ENCODE data around the gene OFD1.

OFD1 gene

GRCh38 chrX:13752646-13753045, 18.1 kb downstream of the OFD1 start:
- no peak for DNase-seq (ENCODE audit: low read depth, low spot score)

- no peak for DNase-seq (ENCODE audit: low read depth, low spot score)
These were observed 20.2 kb downstream of the OFD1 start for GRCh38 chrX:13754765-13755164.

DNA sequence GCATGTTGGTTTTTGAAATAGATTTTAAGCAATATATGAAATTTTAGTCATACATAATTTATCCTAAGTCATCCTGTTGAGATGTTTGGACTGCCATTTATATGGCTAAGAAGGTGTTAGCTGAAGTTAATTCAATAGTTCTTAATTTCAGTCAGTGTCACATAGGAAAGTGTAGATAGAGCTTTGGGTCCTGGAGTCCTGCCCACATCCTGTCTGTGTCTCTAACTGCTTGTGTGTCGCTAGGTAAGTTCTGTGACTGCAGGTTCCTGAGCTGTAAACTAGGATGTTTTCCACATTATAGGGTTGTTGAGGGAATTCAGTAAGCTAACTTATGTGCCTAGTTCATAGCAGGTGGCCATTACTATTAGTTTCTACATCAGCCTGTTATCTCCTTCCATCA, 20.7 kb downstream of the OFD1 start:
- no peak for DNase-seq (ENCODE audit: low read depth, low spot score)

DNA sequence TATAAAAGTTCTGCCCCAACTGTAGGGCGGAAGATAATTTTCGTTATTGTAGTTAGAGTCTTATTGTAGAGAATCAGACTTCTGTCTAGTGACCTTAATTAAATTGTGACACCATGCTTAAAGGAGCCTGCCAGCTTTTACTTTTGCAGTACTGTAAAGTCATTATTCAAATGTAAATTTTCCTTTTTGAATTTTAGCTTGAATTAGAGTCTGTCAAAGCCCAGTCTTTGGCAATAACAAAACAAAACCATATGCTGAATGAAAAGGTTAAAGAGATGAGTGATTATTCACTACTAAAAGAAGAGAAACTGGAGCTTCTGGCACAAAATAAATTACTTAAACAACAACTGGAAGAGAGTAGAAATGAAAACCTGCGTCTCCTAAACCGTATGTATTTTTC, 21.8 kb downstream of the OFD1 start:
- DNase-seq (ENCODE audit: low read depth, low spot score), result no peak

DNA sequence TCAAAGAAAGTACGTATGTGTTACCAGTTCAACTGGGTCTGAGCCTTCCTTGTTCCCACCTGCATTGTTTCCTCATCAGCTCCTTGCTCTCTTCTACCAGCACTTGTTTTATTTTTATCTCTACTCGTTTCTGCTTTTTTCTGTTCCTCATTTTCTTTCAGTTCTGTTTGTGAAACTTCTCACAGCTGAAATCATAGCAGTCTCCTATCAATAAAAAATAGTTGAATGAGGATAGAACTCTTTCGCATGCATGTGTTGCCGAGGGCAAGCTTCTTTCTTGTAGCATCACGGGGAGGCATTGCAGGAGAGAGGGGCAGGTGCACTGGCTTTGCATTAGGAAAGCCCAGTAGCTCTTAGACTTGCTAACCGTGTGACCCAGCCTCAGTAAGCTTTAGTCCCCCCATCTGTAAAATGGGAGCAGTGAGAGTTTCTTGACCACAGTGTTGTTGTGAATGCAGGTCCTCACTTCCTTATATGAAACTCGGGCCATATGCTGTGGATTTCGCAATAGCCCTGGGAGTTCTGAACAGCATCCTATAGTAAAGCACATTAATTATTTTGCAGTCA, 24.7 kb downstream of the OFD1 start:
- no peak for DNase-seq (ENCODE audit: low read depth, low spot score)

DNA sequence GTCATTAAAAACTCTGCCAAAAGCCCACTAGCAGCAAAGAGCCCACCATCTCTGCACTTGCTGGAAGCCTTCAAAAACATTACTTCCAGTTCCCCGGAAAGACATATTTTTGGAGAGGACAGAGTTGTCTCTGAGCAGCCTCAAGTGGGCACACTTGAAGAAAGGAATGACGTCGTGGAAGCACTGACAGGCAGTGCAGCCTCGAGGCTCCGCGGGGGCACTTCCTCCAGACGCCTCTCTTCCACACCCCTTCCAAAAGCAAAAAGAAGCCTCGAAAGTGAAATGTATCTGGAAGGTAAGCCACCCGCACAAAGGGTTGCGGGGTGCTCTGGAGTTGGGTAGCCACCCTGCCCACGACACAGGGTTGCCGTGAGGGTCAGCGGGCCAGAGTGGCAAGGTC, 25.9 kb downstream of the OFD1 start:
- DNase-seq (ENCODE audit: low read depth, low spot score), result no peak

DNA sequence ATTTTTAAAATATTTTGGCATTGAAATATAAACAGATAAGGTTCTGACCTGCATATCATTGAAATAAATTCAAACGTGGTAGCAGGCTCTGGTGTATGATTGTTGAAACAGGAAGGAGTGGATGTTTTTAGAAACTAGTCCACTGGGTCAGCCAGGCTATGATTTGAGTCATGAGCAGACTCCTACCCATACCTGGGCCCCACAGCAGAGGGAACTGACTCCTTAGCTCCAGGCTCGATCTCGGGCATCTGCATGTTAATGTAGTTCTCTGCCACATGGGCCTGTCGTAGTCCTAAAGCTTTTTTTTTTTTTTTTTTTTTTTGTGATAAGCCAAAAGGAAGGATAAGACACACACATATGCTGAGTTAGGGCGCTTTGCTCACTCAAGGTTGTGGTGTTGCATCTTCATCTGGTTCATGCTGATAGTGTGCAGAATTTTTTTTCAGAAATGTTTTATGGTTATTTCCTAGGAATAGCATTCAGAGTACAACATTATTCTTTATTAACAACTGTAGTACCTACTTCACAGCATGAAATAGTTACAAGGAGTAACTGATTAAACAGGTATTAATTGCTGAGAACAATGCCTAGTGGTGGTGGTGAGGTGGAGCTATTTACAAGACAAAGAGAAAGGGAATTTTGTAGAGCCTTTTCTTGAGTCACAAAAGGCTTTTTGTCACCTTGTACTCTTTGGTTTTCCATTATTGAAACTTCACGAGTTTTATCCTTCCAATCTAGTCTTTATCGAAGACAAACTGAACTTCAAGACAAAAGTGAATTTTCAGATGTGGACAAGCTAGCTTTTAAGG, 27.3 kb downstream of the OFD1 start:
- no peak for DNase-seq (ENCODE audit: low read depth, low spot score)

GRCh38 chrX:13763489-13763888, 28.9 kb downstream of the OFD1 start:
- DNase-seq (ENCODE audit: low read depth, low spot score), result no peak

DNA sequence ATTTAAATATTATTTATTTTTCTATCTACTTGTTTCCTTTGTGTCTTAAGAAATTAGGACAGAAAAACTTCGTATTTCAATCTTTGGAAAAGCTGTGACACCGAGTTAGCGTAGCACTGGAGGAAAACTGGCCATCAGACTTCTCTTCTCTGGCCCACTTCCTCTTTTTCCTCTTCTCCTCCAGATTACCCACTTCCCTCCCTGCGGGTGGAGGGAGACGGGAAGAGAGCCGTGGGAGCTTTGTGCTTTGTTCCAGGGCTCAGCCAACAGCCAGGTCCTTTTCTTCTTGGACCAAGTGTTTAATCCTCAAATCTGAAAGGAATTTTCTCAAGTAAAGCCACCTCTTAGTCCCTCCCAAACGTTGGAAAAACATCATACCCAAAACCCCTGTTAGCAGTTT, 29.7 kb downstream of the OFD1 start:
- no peak for DNase-seq (ENCODE audit: low read depth, low spot score)

GRCh38 chrX:13764765-13765164, 30.2 kb downstream of the OFD1 start:
- DNase-seq (ENCODE audit: low read depth, low spot score), result no peak

DNA sequence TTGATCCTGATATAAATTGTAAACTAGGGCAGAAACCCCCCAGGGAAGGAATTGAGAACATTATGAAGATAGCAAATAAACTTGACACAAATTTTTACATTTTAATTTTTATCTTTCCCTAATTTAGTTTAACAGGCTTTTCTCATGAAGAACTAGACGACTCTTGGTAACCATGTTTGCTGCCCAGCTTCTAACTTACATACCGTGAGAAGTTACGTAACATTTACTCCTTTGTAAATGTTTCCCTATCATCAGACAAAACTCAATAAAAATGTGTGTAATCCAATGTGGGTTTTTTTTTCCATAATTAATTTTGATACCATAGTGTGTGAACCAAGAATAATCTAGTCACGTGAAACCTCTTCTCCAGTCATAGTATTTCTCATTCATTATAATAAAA, 34.4 kb downstream of the OFD1 start:
- no peak for DNase-seq (ENCODE audit: low read depth, low spot score)

GRCh38 chrX:13770013-13770535, 35.5 kb downstream of the OFD1 start:
- no peak for DNase-seq (ENCODE audit: low read depth, low spot score)

GRCh38 chrX:13774696-13775095, 40.1 kb downstream of the OFD1 start:
- DNase-seq (ENCODE audit: low read depth, low spot score), result no peak

DNA sequence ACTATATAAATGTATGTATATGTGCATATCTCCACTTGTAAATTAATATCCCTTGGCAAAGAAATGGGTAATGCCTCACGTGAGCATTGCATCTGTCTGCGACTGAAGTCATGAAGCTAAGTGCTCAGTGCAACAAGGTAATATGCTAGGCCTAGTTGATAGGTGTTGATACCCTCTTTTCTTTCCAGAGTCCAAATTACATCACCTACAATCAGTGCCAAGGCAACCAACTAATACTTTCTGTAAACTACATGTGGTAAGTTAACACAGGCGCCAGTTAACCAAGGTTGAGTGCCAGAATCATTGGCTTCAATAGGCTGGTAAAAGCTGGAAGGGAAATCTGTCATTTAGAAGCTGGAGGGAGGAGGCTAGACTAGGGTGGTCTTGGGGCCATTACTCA, 41.3 kb downstream of the OFD1 start:
- DNase-seq (ENCODE audit: low read depth, low spot score), result no peak

DNA sequence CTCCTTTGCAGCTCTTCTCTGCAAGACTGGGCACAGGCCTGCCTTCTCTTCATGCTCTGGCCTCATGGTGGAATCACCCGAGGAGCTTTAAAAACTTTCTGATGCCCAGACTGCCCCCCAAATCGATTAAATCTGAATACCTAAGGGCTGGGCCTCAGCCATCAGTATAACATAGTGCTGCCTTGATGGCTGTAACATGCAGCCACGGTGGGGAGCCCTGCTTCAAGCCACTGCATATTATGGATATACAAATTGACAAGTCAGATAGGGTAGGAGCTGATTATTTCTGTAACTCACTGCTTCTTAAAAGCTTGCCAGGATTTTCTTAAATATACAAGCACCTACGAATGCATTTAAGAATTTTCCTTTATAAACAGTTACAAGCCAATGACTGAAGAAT, 41.8 kb downstream of the OFD1 start:
- DNase-seq (ENCODE audit: low read depth, low spot score), result no peak

GRCh38 chrX:13778916-13779315, 44.4 kb downstream of the OFD1 start:
- no peak for DNase-seq (ENCODE audit: low read depth, low spot score)

DNA sequence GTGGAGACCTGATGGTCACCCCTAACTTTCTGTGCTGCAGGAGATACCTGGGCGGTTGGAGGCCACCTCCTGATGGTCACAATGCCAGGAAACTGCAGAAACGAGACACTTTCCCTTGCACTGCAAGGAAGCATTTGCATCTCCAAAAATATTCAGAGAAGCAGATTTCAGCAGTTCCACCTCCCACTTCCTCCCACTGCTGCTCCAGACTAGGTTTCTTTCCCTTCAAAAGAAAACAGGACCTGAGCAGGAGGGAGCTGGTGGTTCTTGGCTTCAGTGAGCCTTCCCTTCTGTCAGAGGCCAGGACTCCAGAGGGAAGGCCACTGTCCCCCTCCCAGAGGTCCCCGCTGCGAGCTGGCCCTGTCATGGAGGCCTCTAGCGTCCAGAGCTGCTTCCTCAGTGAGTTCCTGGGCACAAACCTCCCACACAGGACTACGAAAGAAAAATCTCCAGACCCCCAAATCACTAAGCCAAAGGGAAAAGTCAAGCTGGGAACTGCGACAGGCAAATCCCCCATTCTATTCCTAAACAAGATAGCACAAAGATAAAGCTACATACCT, 46.4 kb downstream of the OFD1 start:
- DNase-seq (ENCODE audit: low read depth, low spot score), result no peak

GRCh38 chrX:13786048-13786447, 51.5 kb downstream of the OFD1 start:
- no peak for DNase-seq (ENCODE audit: low read depth, low spot score)

GRCh38 chrX:13790206-13791131, 55.9 kb downstream of the OFD1 start:
- no peak for DNase-seq (ENCODE audit: low read depth, low spot score)

GRCh38 chrX:13791145-13791544, 56.6 kb downstream of the OFD1 start:
- DNase-seq (ENCODE audit: low read depth, low spot score), result no peak

DNA sequence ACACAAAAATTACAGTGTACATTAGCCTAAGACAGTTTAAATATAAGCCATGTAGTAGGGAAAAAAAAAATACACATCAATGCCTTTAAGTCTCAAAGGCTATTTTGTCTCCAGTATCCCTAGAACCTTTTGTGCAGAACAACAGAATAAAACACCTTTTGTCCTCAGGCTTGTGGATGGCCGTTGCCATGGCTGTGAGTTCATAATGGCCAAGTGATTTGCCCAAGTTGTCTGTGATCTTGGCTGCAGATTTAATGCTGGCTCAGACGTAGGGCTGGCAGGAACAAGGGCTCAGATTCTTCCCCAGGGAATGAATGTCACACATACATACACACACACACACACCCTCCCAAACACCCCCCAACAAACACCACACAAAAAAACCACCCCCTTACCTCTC, 57.0 kb downstream of the OFD1 start:
- DNase-seq (ENCODE audit: low read depth, low spot score), result no peak

DNA sequence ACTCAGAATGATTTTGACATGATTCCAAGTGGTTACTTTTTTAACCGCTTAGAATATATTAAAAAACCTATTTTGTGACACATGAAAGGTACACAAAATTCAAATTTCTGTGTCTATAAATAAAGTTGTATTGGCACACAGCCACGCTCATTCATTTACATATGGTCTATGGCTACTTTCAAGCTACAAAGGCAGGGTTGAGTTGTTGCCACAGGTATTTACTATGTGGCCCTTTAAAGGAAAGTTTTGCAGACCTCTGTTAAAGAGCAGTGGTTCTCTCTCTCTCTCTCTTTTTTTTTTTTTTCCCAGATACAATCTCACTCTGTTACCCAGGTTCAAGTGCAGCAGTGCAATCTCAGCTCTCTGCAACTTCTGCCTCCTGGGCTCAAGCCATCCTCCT, 59.3 kb downstream of the OFD1 start:
- DNase-seq (ENCODE audit: low read depth, low spot score), result no peak
